Measurements from ENCODE around the gene PLK5.
A peak's percentile ranks its signal among the peaks of the same experiment; 100 is the strongest.
"Not testable (repeated sequence)": the region's sequence is repeated elsewhere in the genome, so short reads cannot be mapped to it uniquely, and the experiment has no call there.

The PLK5 gene

DNA sequence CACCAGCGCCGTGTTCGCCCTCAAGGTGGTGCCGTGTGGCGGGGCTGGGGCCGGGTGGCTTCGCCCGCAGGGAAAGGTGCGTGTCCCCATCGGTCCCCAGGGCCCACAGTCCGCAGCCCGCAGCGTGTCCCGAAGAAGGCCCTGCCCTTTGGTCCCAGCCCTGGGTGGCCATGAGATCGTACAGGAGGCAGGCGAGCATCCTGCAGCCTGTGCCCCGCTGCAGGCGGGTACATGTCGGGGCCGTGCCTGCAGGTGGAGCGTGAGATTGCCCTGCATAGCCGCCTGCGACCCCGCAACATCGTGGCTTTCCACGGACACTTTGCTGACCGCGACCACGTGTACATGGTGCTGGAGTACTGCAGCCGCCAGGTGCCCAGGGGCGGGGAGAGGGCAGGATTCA, 1.5 kb downstream of the PLK5 start:
- Mint-ChIP-seq H3K27me3 (peaks cover 81% of the 10 kb centered on the region), H3K4me3 (no peak overlapping the region), H3K4me1 (peaks cover 8% of the 10 kb centered on the region), H3K9me3 (no peaks in the 10 kb centered on the region), H3K27ac (no peak overlapping the region), H3K36me3 (no peaks in the 10 kb centered on the region)
- ATAC-seq: no peak

DNA sequence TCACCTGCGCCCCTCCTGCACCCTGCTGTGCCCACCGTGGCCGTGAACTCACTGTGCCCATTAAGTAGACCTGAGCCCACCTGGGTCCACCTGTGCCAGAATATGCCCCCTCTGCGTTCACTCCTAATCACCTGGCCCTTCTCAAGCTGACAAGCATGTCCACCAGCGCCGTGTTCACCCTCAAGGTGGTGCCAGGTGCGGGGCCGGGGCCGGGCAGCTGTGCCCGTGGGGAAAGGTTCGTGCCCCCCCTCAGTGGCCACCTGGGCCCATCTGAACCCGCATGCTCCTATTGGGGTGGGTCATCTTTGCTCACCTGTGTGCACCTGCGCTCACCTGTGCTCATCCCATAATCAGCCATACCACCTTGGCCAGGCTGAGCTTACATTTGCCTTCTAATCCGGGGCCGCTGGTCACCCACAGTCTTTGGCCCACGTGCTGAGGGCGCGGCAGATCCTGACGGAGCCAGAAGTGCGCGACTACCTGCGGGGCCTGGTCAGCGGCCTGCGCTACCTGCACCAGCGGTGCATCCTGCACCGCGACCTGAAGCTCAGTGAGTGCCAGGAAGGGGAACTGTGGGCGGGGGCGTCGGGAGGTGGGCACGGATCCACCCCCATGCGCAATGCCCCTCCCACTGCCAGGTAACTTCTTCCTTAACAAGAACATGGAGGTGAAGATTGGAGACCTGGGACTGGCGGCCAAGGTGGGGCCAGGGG, 2.3 kb downstream of the PLK5 start:
- H3K36me3 Mint-ChIP-seq: no peaks in the 10 kb centered on the region
- no peak for ATAC-seq
- no peak overlapping the region for H3K4me3 Mint-ChIP-seq
- H3K27me3 Mint-ChIP-seq: peaks cover 87% of the 10 kb centered on the region
- no peaks in the 10 kb centered on the region for H3K9me3 Mint-ChIP-seq
- no peak overlapping the region for H3K27ac Mint-ChIP-seq
- peaks cover 8% of the 10 kb centered on the region for H3K4me1 Mint-ChIP-seq

DNA sequence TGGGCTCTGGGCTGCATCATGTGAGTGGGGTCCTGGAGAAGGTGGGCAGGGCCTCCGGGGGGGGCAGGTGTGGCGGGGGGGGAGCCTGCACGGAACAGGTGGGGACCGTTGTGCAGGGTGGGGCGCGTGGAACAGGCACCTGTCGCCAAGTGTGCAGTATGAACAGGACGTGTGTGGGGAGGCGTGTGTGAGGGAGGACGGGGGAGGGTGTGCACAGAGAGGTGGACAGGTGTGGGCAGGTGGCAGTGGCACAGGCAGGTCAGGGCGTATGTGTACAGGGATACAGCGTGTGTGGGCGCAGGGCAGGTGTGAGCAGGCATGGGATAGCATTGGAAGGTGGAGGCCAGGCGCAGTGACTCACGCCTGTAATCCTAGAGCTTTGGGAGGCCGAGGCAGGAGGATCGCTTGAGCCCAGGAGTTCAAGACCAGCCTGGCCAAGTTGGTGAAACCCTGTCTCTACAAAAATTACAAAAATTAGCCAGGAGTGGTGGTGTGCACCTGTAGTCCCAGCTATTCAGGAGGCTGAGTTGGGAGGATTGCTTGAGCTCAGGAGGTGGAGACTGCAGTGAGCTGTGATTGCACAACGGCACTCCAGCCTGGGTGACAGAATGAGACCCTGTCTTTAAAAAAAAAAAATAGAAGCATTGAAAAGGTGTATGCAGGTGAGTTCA, 3.2 kb downstream of the PLK5 start:
- Mint-ChIP-seq H3K9me3 (no peaks in the 10 kb centered on the region), H3K4me3 (no peak overlapping the region), H3K4me1 (peaks cover 8% of the 10 kb centered on the region), H3K27ac (no peak overlapping the region), H3K36me3 (no peaks in the 10 kb centered on the region), H3K27me3 (peaks cover 87% of the 10 kb centered on the region)
- no peak for ATAC-seq

DNA sequence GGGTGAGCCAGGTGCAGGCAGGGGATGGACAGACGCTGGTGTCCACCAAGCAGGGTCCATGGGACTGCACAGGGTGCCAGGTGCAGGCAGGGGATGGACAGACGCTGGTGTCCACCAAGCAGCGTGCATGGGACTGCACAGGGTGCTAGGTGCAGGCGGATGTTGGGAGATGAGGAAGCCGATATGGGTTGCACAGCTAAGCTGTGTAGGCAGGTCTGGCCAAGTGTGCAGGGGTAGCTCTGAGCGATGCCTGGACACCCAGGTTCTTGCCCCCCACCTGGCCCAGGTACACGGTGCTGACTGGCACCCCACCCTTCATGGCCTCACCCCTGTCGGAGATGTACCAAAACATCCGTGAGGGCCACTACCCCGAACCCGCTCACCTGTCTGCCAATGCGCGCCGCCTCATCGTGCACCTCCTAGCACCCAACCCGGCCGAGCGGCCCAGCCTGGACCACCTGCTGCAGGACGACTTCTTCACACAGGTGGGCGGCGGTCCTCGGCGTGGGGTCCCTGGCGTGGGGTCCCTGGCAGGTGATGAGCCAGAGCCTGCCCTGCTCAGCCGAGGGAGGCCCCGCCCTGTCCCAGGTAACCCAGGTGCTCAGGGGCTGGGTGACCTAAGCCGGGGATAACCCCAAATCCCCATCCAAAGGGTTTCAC, 3.9 kb downstream of the PLK5 start:
- Mint-ChIP-seq H3K27ac (no peak overlapping the region), H3K9me3 (no peaks in the 10 kb centered on the region), H3K4me3 (no peak overlapping the region), H3K27me3 (peaks cover 86% of the 10 kb centered on the region), H3K4me1 (peaks cover 8% of the 10 kb centered on the region), H3K36me3 (no peaks in the 10 kb centered on the region)
- no peak for ATAC-seq

DNA sequence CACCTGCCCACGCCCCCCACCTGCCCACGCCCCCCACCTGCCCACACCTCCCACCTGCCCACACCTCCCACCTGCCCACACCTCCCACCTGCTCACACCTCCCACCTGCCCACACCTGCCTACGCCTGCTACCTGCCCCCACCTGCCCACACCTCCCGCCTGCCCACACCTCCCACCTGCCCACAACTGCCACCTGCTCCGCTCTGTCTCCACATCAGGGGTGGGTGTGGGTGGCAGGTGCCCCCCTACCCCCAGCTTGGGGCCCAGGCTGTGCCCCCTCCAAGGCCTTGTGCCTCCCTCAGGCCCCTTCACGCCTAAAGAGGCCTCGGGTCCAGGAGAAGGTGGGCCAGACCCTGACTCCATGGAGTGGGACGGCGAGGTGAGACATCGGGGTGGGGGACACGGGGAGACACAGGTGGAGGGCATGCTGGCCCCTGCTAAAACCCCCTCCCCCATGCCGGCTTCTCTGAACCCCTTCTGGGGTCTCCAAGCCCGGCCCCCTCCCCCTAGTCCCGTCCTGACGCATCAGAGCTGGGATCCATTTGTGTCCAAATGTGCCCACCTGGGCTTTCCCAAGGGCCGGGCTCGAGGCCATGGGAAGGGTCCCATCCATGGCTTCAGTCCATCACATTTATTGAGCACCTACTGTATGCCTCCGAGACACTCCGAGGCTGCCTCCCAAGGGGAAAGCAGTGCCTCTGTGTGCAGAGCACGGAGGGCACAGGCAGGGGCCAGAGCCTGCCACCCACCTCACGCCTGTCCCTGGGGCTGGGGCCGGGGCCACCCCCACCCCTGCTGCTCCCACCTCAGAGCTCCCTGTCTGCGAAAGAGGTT, 4.9 kb downstream of the PLK5 start:
- Mint-ChIP-seq H3K27me3 (peaks cover 88% of the 10 kb centered on the region), H3K4me3 (no peak overlapping the region), H3K9me3 (no peaks in the 10 kb centered on the region), H3K36me3 (no peaks in the 10 kb centered on the region), H3K4me1 (peaks cover 8% of the 10 kb centered on the region), H3K27ac (no peak overlapping the region)
- no peak for ATAC-seq

DNA sequence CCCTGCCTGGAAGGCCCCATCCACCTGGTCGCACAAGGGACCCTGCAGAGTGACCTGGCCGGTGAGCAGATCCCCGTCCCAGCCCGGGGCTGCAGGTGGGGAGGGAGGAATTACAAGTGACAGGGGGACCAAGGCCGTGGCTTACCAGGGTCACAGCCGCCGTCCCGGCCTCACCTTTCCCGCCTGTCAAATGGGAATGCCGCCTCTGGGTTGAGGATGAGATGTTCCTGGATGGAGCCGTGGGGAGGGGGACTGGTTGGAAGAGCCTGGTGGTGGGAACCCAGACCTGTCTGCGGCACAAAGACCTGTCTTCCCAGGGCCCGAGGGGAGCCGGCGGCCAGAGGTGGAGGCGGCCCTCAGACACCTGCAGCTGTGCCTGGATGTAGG, 5.5 kb downstream of the PLK5 start:
- no peaks in the 10 kb centered on the region for H3K9me3 Mint-ChIP-seq
- no peak overlapping the region for H3K27ac Mint-ChIP-seq
- H3K36me3 Mint-ChIP-seq: no peaks in the 10 kb centered on the region
- no peak overlapping the region for H3K4me3 Mint-ChIP-seq
- peaks cover 5% of the 10 kb centered on the region for H3K4me1 Mint-ChIP-seq
- peaks cover 88% of the 10 kb centered on the region for H3K27me3 Mint-ChIP-seq
- no peak for ATAC-seq

DNA sequence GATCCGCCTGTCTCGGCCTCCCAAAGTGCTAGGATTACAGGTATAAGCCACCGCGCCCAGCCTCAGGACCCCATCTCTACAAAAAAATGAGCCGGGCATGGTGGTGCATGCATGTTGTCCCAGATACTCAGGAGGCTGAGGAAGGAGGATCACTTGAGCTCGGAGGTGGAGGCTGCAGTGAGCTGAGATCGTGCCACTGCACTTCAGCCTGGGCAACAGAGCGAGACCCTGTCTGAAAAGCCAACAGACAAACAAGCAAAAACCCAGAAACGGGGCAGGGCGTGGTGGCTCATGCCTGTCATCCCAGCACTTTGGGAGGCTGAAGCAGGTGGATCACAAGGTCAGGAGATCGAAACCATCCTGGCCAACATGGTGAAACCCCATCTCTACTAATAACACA, 7.0 kb downstream of the PLK5 start:
- not testable (repeated sequence) for H3K4me1 Mint-ChIP-seq, H3K36me3 Mint-ChIP-seq, H3K27ac Mint-ChIP-seq, ATAC-seq, H3K9me3 Mint-ChIP-seq, H3K4me3 Mint-ChIP-seq
- peaks cover 86% of the 10 kb centered on the region for H3K27me3 Mint-ChIP-seq

DNA sequence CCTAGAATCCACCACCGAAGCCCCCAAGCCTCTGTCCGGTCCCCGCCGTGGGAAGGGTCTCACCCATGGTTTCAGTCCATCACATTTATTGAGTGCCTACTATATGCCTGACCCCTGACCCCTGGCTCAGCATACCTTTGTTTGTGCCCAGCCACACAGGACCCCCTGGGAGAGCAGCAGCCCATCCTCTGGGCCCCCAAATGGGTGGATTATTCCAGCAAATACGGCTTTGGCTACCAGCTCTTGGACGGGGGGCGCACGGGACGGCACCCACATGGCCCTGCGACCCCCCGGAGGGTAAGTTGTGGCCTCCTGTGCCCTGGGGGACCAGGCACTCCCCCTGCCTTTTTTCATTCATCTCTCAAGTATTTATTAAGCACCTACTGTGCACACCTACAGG, 7.7 kb downstream of the PLK5 start:
- no peak overlapping the region for H3K27ac Mint-ChIP-seq
- peaks cover 79% of the 10 kb centered on the region for H3K27me3 Mint-ChIP-seq
- no peak for ATAC-seq

DNA sequence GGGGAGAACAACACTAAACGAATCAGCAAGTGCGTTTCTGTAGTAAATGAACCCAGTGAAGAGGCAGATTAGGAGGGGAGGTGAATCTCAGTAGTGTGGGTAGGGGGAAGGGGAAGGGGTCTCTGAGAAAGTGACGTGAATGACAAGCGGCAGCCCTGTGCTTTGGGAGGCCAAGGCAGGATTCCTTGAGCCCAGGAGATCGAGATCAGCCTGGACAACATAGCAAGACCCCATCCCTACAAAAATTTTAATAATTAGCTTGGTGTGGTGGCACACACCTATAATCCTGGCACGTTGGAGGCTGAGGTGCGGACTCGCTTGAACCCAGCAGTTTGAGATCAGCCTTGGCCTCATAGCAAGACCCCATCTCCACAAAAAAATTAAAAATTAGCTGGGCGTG, 8.1 kb downstream of the PLK5 start:
- Mint-ChIP-seq H3K9me3 (no peaks in the 10 kb centered on the region), H3K4me3 (no peak overlapping the region), H3K27ac (no peak overlapping the region), H3K36me3 (no peaks in the 10 kb centered on the region), H3K4me1 (no peaks in the 10 kb centered on the region), H3K27me3 (peaks cover 75% of the 10 kb centered on the region)
- no peak for ATAC-seq

More for the DNA sequence above, 7.7 kb downstream of the PLK5 start:
- Mint-ChIP-seq H3K9me3 (no peaks in the 10 kb centered on the region), H3K4me1 (no peaks in the 10 kb centered on the region), H3K36me3 (no peaks in the 10 kb centered on the region), H3K4me3 (no peak overlapping the region)

DNA sequence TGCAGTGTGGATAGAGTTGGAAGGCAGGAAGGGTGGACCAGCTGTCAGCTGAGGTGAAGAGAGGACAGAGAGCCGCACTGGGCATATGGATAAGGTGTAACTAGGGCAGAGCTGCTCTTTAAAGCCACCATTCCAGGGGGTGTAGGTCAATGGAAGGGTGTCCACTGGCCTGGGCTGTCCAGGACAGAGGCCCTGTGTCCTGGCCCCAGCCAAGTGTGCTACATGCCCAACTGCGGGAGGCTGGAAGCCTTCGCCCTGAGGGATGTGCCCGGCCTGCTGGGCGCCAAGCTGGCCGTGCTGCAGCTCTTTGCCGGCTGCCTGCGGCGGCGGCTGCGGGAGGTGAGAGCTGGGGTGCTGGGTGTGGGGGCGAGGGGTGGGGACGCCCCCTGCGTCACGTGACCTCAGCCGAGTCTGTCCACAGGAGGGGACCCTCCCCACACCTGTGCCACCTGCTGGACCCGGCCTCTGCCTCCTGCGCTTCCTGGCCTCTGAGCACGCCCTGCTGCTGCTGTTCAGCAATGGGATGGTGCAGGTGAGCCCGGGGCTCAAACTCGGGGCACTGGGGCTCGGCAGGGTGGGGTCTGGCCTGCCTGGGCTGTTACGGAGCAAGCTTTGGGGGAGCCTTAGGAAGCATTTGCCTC, 9.8 kb downstream of the PLK5 start:
- Mint-ChIP-seq H3K27ac (no peak overlapping the region), H3K27me3 (peaks cover 65% of the 10 kb centered on the region), H3K36me3 (no peaks in the 10 kb centered on the region), H3K9me3 (no peaks in the 10 kb centered on the region), H3K4me1 (no peaks in the 10 kb centered on the region), H3K4me3 (no peak overlapping the region)
- ATAC-seq: no peak

DNA sequence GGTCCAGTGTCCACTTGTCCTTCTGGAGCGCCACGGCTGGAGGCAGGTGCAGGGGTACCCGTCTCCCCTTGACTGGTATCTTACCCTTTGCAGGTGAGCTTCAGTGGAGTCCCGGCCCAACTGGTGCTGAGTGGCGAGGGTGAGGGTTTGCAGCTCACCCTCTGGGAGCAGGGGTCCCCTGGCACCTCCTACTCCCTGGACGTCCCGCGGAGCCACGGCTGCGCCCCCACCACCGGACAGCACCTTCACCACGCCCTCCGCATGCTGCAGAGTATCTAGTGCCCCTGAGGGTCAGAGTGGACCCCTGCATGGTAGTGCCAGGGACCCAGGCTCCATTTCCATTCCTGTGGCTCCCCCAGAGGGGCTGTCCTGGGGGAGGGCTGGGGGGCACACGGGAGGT, 11.1 kb downstream of the PLK5 start:
- H3K27me3 Mint-ChIP-seq: peaks cover 55% of the 10 kb centered on the region
- ATAC-seq: no peak
- no peaks in the 10 kb centered on the region for H3K9me3 Mint-ChIP-seq
- H3K4me3 Mint-ChIP-seq: no peak overlapping the region
- no peaks in the 10 kb centered on the region for H3K4me1 Mint-ChIP-seq
- H3K27ac Mint-ChIP-seq: no peak overlapping the region
- no peaks in the 10 kb centered on the region for H3K36me3 Mint-ChIP-seq

DNA sequence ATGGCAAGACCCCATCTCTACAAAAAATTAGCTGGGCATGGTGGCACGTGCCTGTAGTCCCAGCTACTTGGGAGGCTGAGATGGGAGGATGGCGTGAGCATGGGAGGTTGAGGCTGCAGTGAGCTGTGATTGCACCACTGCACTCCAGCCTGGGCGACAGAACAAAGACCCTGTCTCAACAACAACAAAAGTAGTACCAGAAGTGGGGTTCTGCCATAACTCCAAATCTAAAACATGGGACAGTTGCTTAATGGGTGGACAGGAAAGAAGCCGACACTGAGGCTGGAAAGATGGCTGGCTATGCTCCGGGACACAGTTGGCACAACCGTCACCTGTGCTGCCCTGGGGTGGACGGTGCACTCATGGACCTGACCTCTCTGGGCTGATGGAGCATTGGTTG, 11.8 kb downstream of the PLK5 start:
- H3K9me3 Mint-ChIP-seq, H3K27ac Mint-ChIP-seq, H3K4me3 Mint-ChIP-seq, H3K36me3 Mint-ChIP-seq, ATAC-seq, H3K4me1 Mint-ChIP-seq: not testable (repeated sequence)
- H3K27me3 Mint-ChIP-seq: peaks cover 55% of the 10 kb centered on the region

DNA sequence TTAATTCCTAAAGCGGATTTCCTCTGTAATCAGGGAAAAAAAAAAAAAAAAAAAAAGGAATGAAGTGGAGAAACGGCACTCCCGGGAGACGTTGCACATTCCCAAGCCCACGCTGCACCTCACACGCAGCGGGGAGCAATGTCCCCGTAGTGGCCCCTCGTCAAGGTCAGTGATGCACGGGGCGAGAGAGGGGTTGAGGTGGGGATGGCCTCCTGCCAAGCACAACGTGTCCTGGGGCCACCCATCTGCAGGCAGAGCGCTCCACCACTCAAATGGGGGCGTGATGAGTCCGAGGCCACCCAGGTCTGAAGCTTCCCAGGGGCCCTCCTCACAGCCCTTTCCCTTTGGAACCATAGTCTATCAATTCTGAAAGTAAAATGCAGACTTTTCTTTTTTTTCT, 15.1 kb downstream of the PLK5 start:
- H3K27ac Mint-ChIP-seq: no peak overlapping the region
- peak; percentile 24 for ATAC-seq
- no peaks in the 10 kb centered on the region for H3K9me3 Mint-ChIP-seq
- H3K4me1 Mint-ChIP-seq: no peaks in the 10 kb centered on the region
- no peaks in the 10 kb centered on the region for H3K36me3 Mint-ChIP-seq
- H3K27me3 Mint-ChIP-seq: peaks cover 42% of the 10 kb centered on the region
- no peak overlapping the region for H3K4me3 Mint-ChIP-seq

DNA sequence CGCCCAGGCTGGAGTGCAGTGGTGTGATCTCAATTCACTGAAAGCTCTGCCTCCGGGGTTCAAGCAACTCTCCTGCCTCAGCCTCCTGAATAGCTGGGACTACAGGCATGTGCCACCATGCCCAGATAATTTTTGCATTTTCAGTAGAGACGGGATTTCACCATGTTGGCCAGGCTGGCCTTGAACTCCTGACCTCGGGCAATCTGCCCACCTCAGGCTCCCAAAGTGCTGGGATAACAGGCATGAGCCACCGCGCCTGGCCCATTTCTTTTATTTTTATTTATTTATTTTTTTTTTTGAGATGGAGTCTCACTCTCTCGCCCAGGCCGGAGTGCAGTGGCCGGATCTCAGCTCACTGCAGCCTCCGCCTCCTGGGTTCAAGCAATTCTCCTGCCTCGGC, 15.9 kb downstream of the PLK5 start:
- not testable (repeated sequence) for H3K36me3 Mint-ChIP-seq, H3K9me3 Mint-ChIP-seq, ATAC-seq, H3K4me3 Mint-ChIP-seq, H3K4me1 Mint-ChIP-seq, H3K27ac Mint-ChIP-seq
- H3K27me3 Mint-ChIP-seq: peaks cover 38% of the 10 kb centered on the region

DNA sequence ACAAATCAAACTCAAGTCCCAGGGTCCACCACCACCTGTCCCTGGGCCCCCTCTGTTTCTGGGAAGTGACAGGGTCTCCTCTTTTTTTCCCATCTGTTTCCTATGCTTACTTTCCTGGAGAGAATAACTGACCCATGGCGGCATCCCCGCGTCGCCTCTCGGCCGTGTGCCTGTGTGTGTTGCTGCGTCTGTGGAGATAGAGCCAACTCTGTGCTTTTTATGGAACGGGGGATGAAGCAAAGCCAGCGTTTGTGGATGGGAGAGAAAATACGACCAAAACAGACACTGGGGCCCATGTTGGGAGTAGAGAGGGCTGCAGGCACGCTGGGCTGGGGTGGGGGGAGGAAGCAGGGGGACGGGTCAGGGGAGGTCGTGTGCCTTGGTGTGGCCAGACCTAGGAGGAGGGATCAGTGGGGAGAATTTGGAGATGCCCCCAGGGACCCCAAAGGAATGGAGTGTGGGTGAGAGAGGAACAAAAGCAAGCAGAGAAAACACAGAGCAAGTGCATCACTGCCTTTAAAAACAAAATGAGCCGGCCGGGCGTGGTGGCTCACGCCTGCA, 16.6 kb downstream of the PLK5 start:
- ATAC-seq: no peak
- Mint-ChIP-seq H3K27ac (no peak overlapping the region), H3K9me3 (no peaks in the 10 kb centered on the region), H3K27me3 (peaks cover 31% of the 10 kb centered on the region), H3K36me3 (no peaks in the 10 kb centered on the region), H3K4me1 (no peaks in the 10 kb centered on the region), H3K4me3 (no peak overlapping the region)
